CD4-positive, alpha-beta T cell treated with Interleukin-6 for 4 hours (primary cell): Measurements from ENCODE around the gene SMYD5.
"Not testable (repeated sequence)": the region's sequence is repeated elsewhere in the genome, so short reads cannot be mapped to it uniquely, and the experiment has no call there.

Source experiments
- DNase-seq: peaks from one replicate; pipeline ENCODE4 v3.0.0-alpha.2; 2020; ENCODE audit warnings: mixed read lengths

Gene SMYD5

GRCh38 chr2:73262108-73262651 is 48.1 kb downstream of the SMYD5 start:
- no peak for DNase-seq

GRCh38 chr2:73262691-73263429 is 48.8 kb downstream of the SMYD5 start:
- not testable (repeated sequence) for DNase-seq

GRCh38 chr2:73263540-73264331 is 49.7 kb downstream of the SMYD5 start:
- no peak for DNase-seq

GRCh38 chr2:73264332-73264606 is 50.2 kb downstream of the SMYD5 start:
- no peak for DNase-seq

GRCh38 chr2:73264783-73265182 is 50.7 kb downstream of the SMYD5 start:
- no peak for DNase-seq

GRCh38 chr2:73265298-73266060 is 51.4 kb downstream of the SMYD5 start:
- DNase-seq: no peak

GRCh38 chr2:73266061-73266901 is 52.2 kb downstream of the SMYD5 start:
- DNase-seq: no peak

GRCh38 chr2:73267008-73267407 is 53.0 kb downstream of the SMYD5 start:
- no peak for DNase-seq

- DNase-seq: no peak
Measured at GRCh38 chr2:73268366-73268829, 54.4 kb downstream of the SMYD5 start.

GRCh38 chr2:73268830-73269685 is 55.0 kb downstream of the SMYD5 start:
- peak; percentile 88 for DNase-seq

GRCh38 chr2:73269686-73270465 is 55.8 kb downstream of the SMYD5 start:
- no peak for DNase-seq

GRCh38 chr2:73272270-73272669 is 58.2 kb downstream of the SMYD5 start:
- no peak for DNase-seq
